HS-27A (cell line): ENCODE data around the gene NID2.
A peak's percentile ranks its signal among the peaks of the same experiment; 100 is the strongest.

Experiments used
- DNase-seq: peaks from one replicate; pipeline ENCODE4 v3.0.0-alpha.2; 2012; ENCODE audit warnings: low read depth, missing footprints

Gene NID2

DNA sequence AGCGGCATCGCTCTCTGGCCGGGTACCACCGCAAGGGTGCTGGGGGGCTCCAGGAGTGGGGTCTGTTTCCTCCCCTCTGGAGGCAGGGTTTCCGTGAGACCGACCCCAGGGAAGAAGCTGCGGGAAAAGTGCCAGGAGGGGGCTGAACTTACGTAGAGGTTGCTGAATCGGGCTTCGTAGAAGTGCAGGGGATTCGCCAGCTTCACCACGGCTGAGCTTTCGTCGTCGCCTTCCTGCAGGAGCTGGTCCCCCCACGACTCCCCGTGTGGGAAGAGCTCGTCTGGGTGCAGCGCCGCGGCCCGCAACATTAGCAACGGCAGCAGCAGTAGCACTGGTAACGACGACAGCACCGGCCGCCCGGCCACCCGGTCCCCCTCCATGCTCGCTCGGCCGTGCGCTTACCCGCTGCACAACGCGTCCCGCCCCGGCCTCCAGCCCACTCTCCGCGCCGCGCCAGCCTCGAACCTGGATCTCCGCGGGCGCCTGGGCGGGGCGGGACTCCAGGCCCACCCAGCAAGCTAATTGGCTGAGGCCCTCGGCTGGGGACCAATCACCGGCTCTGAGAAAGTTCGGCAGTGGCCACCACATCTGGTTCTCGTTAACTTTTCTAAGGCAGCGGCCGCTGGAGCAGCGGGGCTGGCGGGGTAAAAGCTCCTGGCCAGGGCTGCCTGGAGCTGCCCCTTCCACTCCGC, at the start of gene NID2:
NID2 (minus strand) TSS at position 445 of the 692 bp plus-strand sequence; CDS start at position 380, 65 bp downstream.
- DNase-seq, result no peak

DNA sequence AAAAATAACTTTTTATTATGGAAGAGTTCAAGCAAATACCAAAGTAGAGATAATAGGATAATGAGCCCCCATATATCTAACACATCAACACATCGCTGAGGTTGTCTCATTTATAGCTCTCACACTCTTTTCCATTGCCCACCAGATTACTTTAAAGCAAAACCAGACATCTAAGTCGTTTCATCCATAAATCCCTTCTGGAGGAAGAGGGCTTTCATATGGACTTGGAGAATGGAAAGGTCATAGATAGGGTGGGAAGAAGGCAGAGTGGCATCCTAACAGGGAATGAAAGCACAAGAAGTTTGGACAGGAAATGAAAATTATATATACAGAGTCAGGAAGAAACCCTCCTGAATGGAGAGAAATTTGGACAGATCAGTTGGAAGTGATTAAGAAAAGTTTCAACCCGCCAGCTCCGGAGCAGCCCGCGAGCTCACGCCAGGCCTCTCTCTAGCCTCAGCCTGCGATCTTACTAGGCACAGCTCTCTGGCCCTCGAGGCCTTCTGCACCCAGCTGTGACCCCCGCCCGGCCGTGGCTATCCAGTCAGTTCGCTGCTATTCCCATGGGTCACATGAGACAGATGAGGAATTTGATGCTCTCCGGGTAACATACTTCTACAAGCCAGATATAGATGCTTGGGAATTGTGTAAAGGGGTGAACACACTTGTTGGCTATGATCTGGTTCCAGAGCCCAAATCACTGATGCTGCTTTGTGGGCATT, 48.4 kb upstream of the NID2 start:
- DNase-seq, result no peak

GRCh38 chr14:52115286-52115685, 46.4 kb upstream of the NID2 start:
- DNase-seq, result no peak

DNA sequence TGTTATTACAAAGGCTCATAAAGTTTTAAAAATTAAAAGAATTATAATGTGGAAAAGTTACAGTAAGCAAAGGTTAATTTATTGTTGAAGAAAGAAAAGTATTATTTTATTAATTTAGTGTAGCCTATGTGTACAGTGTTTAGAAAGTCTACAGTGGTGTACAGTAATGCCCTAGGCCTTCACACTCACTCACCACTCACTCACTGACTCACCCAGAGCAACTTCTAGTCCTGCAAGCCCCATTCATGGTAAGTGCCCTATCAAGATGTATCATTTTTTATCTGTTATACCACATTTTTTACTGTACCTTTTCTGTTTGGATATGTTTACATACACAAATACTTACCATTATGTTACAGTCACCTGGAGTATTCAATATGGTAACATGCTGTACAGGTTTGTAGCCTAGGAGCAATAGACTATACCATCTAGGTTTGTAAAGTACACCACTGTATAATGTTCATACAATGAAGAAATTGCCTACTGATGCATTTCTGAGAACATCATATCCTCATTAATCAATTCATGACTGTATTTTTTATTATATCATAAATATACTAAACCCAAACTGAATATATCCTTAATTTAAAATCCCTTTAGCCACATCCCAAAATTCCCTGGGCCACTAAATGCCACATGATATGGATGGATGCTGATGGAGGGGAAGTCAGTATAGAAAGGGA, 43.6 kb upstream of the NID2 start:
- DNase-seq, result peak; percentile 56

- peak; percentile 67 for DNase-seq
Measured at GRCh38 chr14:52111583-52111982, 42.7 kb upstream of the NID2 start.

- DNase-seq, result no peak
Measured at GRCh38 chr14:52110441-52111086, 41.7 kb upstream of the NID2 start.

DNA sequence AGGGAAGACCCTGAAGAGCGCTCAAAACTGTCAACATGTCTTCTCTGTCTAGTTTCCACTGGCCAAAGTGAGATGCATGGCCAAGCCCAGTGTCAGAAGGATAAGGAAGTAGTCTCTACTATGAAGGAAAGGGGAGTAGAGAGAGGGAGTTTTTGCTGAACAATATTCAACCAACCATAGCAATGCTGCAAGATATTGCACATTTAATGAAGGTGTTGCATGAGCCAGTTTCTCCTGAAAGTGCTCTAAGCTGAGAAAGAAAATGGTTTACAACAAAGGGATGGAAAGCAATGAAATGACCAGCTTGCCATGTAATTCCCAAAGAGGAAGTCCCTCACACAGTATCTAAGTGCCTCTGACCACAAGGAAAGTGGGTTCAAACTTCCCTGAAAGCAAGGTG, 40.0 kb upstream of the NID2 start:
- DNase-seq, result no peak

DNA sequence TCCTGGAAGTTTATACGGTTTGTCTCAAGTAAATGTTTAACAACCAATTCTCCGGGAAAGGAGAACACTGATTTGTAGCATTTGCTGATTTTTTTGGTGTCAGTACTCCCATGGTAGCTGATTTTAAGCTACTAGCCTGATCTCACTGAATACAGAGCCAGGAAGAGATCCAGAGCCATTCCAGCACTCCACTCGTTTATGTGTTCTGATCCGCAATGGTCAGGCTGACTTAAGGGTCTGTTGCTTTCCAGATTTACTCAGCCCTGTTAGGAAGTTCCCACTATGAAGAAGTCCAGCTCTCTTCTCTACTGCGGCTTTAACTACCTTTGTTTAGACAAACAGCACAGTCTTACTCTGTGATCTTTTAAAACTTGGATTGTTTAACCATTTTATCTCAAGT, 38.0 kb upstream of the NID2 start:
- no peak for DNase-seq

DNA sequence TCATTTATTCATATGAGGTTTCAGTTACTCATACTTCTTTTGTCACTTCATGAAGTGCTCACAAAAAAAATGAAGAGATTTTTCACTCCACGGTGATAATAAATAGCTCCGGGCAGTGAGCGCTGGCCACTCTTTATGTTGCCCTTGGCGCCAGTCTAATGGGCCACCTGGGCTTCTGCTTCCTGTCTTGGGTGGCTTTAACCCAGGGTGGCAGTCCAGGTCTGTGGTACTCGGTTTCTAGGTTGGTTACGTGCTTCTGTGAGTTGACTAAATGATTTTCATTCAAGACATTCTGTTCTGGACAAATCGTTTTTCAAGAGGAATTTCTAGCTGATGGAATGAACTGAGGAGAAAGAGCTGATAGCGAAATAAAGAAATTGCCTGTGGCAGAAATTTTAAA, 34.6 kb upstream of the NID2 start:
- DNase-seq, result no peak

DNA sequence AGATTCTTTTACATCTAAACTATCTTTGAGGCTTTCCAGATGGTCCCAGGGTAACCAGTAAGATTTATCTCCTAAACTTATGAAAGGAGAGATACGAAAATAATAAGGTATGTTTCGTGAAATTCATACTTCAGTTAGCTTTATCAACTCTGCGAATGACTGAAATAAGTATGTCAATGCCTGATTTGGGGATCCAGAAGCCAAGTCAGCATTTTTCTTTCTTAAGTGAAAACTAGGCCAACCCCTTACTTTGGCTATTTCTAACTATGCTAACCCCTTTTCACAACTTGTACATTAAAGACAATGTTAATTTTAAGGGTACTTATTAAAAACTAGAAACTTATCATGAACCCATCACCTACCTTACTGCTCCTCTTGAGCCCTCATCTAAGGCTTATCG, 26.9 kb upstream of the NID2 start:
- no peak for DNase-seq

DNA sequence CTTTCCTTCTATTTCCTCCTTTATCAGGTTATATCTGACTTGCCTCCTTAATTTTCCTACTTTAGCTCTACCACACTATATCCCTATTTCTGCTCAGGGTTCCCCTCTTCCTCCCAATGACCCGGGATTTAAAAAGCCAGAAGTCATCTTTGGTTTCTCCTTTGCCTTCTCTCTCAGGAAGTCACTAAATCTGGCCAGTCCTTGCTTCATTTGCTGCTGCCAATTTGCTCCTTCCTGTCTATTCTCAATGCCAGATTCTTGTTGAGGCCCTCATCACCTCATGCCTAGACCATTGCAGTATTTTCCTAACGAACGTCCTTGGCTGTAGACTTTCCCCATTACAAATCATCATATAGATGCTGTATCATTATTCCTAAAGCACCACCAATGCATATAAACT, 26.5 kb upstream of the NID2 start:
- DNase-seq, result no peak

GRCh38 chr14:52094546-52095271, 25.9 kb upstream of the NID2 start:
- no peak for DNase-seq

DNA sequence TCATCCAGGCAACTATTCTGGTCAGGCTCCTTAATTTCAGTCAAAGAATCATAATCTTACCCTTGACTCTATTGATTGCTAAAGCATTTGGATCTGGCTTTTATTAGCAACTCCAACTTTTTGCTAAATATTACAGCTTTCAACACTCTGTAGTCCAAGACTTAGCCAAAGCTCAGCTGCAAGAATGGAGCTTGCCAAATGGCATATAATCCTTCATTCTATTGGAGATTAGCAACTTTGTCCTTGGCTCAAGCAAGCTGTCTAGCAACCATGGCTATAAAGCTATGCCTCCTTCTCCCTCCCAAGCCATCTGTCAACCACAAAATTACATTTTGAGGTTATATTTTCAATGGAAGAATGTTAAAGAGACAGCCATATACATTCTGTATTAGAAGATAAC, 23.1 kb upstream of the NID2 start:
- DNase-seq, result no peak

DNA sequence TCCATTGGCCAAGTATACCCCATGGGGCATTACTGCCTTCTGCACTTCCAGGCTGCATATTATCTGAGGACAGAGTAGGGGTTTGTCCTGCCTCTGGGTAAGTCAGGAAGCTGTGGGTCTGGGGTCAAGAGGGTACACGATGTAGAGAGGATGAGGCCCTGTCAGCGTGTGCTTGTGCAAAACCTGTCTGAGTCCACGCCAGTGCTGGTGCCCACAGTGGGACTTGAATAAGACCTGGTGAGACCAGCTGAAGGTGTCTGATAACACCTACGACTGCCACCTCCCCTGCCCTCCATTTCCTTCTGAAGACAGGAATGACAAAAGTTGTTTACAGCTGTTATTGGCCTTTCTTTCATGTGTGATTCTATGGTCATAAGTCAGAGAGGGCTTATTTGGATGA, 22.1 kb upstream of the NID2 start:
- no peak for DNase-seq

GRCh38 chr14:52089218-52089617, 20.4 kb upstream of the NID2 start:
- no peak for DNase-seq

DNA sequence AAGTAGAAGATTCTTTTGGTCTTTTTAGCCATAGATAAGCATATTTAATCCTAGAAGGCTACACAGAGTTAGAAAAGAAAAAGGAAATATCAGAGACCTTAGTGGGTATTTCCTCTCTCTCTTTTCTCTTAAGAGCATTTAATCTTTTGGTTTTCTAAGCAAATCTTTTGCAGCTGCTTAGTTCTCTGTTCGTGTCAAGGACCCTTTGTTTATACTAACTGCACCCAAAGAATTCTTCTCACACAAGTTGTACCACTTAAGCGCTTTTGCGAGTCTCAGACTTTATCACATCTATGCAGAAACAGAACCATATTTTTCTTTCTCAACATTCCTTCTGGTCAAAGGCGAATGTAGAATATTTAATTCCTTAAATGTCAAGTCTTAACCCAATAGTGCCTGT, 17.9 kb upstream of the NID2 start:
- DNase-seq, result no peak

- DNase-seq, result no peak
Measured at GRCh38 chr14:52082903-52083302, 14.0 kb upstream of the NID2 start.

DNA sequence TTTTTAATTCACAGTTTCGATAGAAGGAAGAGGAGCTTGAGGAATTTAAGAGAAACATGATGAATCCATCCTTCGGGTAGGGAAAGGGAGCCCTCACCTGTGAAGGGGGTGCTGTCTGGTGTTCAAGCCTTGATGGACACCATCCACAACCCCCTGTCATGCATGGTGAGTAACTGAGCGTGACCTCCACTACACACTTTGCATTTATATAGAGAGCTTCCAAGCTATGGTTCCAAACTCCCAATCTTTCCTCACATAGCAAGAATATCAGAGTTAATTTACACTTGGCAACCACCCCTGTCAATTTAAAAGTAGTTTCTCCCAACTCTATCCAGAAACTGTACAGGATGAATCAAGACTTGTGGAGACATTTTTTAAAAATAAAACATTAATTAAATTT, 13.1 kb upstream of the NID2 start:
- no peak for DNase-seq

DNA sequence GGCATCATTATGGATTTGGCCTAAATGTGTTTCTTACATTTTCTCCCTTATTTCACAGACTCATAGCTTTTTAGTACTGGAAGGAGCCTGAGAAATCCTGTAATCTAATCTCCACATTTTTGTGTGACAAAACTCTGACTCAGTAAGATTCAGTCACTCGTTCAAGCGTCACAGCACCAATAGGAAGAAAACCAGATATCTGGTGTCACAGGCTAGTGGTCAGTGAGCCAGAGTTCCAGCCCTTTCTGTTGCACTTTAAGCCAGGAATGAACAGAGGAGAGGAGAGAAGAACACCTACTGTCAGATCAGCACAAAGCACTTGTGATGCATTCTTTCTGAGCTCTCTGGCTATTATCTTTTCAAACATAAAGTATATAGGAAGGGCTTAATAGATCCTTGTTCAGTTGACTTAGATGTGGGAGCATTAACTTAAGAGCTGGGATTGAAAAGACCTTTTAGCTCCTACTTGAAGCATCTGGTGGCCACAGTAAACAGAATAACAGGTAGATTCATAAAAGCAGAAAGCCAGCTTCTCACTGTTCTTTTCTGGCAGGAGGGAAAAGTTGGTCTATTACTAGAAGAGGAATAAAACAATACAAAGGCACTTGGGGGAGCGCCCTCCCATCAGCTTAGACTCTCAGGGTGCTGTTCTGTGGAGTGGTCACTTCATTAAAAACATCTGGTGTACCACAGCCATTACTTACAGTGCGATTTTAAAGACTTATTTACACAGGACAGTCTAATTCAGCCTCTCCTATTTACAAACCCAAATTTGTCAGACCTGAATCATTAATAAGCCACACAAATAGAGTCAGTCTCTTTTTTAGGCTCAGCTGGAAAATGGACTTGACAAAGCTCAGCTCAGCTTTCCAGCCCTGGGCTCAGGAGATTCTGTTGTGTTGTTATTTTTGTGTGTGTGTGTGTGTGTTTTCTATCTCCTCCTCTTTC, 12.2 kb upstream of the NID2 start:
- DNase-seq, result peak; percentile 90

DNA sequence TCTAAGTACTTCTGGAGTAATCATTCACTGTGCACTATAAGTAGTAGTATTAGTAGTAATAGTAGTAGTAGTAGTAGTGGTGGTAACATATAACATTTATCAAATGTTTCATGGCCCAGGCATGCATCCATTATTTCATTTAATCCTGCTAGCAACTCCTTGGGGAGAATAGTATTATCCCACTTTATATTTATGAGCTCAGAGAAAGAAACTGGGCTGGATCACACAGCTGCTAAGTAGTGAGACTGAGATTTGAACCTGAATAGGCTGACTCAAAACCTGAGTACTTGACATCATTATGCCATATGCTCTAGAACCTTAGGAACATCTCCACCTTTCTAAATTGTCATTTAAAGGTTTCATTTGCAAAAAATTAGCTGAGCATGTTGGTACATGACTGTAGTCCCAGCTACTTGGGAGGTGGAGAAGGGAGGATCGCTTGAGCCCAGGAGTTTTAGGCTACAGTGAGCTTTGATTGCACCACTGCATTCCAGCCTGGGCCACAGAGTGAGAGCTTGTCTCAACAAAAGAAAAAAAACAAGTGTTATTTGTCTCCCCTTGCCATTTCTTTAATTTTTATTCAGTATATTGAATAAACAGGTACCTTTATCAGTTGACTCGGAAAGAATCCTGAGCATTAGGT, 11.4 kb upstream of the NID2 start:
- DNase-seq, result no peak
